HL-60/S4 treated with phorbol 12-myristate 13-acetate at 8.2 ng/mL for 4 days and 3 days (cell line): ENCODE measurements around the gene TRIP11.

Experiments
- in situ Hi-C: fragments of 300-500 bp; cut with MboI; formaldehyde crosslinking; loops from 2 replicates; pipeline ENCODE4 v1.15.0; 2022; ENCODE audit warnings: low sequenced_read_pairs

TRIP11 gene

DNA sequence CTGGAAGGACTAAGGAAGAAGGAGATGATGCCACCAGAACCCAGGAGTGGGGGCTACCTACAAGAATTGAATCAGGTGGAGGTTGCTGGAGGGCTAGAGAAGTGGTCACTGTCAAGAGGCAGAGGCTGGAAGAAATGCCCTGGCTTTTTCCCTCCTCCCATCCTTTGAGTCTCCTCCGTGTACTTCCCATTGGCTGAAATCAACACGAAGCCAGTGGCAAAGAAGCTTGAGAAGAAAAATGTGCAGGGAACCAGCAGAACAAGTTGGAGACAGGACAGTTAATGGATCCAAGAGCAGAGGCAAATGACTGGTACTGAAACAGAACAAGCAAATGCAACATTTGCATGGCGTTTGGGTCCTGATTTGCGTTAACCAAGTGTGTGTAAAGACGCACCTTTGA lies 83.2 kb downstream of the TRIP11 start:
- in situ Hi-C loops = no loop called here

DNA sequence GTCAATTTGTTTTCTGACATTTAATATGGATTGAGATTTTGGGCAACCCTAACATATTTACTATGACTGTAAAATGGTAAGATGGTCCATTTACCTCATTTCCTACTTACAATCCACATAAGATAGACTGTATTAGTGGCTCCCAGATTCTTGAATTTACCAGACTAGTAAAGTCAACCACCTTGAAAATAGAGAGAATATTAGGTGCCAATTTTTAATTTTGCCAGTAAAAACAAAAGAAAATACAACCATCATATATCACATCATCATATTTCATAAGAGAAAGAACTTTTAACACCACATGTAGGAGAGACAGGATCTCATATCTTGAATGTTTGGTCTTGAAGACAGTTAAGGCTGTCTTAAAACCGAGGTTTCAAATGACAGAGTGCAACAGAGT lies 84.7 kb downstream of the TRIP11 start:
- in situ Hi-C loops = no loop called here

DNA sequence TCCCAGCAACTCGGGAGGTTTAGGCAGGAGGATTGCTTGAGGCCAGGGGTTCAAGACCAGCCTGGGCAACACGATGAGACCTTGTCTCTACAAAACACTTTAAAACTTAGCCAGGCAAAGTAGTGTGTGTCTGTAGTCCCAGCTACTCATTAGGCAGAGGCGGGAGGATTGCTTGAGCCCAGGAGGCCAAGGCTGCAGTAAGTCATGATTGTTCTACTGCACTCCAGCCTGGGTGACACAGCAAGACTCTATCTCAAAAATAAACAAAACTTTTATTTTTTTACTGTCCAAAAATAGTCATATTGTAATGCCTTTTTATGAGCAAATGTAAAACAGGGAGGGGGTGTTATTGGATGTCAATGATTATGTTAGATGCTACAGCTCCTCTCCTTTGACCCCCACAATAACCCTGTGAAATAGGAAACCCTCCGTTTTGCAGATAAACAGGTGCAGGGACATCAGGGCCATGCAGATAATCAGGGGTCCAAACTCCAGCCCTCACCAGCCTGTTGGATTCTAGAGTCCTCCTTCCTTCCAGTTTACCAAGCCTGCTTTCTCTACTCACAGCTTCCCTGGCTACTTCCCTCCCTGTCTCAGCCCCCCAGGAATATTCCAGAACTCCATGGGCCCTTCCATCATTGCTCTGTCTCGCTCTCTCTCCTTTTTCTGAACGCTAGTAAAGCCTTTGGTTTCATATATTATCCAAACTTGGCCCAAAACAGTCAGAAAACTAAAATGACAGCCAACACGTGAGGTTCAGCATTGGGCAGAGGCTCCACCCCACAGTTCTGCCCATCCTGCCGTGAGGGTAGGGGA lies 86.5 kb downstream of the TRIP11 start:
- in situ Hi-C loops = no loop called here

DNA sequence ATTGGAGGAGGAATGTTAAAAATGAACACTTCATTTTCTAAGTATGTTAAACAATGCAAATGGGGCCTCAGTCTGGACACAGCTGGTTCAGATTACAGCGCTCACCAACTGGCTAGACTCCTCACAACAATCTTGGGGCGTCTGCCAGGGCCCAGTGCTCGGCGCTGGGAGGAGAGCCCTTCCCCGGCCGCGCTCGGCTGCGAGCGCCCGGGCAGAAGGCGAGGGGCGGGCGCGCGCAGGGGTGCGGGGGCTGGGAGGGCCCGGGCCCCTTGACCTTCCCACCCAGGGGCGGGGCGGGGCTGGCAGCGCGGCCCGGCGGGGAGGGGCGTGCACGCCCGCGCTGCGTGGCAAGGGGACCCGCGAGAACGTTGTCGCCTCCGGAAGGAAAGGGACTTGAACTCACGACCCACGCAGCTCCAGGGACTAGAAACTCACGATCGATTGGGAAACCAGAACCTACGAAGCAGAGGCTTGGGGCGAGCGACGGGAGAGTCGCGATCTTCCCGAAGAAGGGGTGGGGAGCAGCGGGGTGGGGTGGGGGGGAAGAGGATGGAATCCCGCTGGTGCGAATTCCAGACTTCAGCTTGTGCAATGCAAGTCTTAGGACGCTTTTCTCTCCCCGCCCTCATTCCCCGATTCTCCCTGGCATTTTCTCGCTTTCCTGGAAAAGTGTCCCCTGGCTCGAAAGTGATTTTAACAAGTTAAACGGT lies 92.2 kb downstream of the TRIP11 start, which contains the start of gene FBLN5:
Gene FBLN5, minus strand, starts transcription at position 220 of the 710 bp plus-strand sequence. CDS start 465 bp downstream, outside the sequence.
- in situ Hi-C loops = loop anchor here (25.0 kb wide), 1 partner anchor 285 kb away; no protein-coding TSS in a partner anchor

DNA sequence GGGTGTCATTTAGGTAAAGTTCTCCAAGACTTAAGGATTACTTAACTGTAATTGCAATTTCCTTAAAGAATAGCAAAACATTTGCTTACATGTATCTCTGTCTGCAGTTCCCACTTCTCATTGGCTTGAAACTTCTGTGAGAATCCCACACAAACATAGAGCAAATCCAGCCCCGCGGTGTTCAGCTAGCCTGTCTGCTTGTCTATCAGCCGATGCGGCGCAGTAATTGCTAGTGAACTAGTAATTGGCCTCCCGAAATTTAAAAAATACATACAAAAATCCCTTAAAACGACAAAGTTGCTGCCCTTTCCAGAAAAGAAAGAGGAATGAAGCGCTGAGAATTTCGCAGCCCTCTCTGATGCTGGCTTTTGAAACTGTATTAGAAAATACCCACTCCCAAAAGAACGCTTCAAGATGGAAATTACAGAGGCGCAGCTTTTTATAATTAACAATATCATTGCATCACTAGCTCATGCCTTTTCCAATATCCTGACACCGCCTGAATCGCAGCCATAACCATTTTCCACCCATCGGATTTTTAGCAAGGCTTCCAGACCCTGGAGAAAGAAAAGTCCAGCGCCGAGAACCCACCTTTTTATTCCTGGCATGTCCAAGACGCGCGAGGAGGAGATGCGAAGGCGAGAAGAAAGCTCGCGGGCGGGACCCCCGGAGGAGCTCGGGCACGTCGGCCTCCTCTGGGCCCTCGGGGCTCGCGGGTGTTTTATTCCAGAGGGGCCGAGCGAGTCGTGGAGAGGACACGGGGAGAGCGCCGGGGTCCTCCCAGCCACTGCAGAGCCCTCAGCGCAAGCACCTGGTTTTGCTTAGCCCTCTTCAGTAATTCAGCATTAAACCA lies 93.0 kb downstream of the TRIP11 start:
- in situ Hi-C loops = loop anchor here (25.0 kb wide), 1 partner anchor 285 kb away; no protein-coding TSS in a partner anchor

DNA sequence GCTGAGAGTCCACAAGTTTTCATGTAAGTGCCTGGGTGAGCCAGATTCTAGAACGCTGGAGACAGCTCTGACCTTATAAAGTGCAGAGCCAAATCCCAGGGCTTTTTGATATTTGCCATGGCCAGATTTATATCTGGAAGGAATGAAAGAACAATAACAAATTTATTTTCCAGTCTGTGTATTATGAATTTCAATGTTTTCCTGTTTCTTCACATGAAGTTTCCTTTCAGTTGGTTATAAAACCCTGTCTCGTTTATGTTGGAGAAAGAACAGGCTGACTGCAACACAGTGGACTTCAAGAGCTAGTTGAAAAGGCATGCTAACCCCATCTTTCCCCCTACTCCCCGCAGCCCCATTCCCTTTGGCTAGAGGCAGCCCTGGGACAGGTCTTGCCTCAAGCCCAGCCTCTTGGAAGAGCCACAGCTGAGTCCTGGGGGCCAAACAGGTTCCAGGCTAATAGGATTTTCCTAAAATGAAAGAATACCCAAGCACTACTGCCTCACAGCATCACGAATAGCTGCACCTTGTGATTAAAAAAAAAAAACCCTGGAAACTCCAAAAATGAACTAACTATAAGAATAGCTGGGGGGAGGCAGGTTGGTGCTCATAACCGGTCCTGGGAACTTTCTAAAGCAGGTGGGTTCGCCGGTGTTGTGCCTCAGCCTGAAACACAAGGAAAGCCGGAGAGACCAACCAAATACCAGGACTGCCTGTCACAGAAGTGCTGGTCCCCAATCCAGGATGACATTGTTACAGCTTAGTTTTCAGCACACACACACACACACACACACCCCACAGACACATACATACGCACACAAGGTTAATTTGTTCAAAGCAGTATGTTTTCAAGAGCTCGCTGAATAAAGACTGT lies 93.9 kb downstream of the TRIP11 start:
- in situ Hi-C loops = loop anchor here (25.0 kb wide), 1 partner anchor 284 kb away; no protein-coding TSS in a partner anchor

DNA sequence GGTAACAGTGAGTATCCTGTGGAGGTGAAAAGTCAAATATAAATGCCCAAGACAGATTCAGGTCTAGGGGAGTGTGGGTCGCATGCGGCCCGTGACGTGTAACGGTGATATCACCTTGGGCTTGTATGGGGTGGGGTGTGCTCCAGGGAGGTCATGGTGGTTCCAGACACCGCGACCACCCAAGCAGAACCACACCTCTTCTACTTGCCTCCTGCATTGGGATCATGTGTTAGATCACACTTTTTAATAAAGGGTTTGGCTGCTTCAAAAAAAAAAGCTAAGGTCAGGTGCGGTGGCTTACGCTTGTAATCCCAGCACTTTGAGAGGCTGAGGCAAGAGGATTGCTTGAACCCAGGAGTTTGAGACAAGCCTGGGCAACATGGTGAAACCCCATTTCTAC lies 96.9 kb downstream of the TRIP11 start:
- in situ Hi-C loops = loop anchor here (25.0 kb wide), 1 partner anchor 281 kb away; no protein-coding TSS in a partner anchor

DNA sequence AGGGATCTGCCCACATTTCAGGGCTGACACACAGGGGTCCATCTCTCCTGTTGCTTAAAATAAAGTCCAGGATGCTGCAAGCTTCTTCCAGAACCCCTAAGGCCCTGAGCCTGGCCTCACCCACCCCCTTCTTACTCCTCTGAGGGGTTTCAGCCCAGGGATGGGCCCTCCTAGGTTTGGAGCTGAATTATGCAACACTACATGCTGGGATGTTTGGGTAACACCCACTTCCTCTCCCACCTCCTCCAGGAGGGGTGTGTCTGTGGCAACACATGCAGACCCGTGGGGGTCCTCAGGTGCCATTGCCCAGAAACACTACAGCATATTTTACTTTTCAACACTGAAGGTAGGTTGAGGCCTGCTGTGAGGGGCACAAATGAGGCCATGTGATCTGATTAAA lies 97.7 kb downstream of the TRIP11 start:
- in situ Hi-C loops = loop anchor here (25.0 kb wide), 1 partner anchor 280 kb away; no protein-coding TSS in a partner anchor

DNA sequence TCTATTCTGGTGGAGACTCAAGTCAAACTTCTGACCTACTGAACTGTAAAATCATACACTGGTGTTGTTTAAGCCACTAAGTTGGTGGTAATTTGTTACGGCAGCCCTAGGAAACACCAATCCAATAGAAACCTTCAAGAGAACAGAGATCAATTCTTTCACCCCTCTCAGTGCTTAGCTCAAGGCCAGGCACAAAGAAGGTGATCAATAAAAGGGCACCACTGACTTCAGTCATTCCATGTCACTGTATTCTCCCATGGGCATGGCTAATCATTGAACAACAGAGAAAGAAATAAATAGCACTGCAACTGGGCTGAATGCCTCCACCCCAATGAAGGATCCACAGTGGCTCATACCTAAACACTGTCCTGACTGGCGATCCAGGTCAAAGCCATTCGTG lies 99.7 kb downstream of the TRIP11 start:
- in situ Hi-C loops = loop anchor here (25.0 kb wide), 1 partner anchor 278 kb away; no protein-coding TSS in a partner anchor

DNA sequence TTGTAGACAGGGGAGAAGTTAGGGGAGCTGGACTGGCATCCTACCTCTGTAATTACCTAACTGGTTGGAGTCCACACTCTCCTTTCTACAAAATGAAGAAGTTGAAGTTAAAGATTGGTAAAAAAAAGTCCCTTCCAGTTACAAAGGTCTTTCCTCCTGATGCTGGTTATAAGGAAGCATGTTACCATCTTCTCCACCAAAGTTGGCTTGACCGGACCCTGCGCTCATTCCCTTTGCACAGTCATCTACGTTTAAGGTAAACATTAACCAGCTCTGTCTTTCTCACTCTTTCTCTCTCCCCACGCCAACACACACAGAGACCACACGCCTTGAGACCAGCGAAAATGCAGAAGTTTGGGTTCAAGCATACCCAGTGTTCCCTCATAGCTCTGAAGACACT lies 104.3 kb downstream of the TRIP11 start:
- in situ Hi-C loops = loop anchor here (25.0 kb wide), 1 partner anchor 273 kb away; no protein-coding TSS in a partner anchor

DNA sequence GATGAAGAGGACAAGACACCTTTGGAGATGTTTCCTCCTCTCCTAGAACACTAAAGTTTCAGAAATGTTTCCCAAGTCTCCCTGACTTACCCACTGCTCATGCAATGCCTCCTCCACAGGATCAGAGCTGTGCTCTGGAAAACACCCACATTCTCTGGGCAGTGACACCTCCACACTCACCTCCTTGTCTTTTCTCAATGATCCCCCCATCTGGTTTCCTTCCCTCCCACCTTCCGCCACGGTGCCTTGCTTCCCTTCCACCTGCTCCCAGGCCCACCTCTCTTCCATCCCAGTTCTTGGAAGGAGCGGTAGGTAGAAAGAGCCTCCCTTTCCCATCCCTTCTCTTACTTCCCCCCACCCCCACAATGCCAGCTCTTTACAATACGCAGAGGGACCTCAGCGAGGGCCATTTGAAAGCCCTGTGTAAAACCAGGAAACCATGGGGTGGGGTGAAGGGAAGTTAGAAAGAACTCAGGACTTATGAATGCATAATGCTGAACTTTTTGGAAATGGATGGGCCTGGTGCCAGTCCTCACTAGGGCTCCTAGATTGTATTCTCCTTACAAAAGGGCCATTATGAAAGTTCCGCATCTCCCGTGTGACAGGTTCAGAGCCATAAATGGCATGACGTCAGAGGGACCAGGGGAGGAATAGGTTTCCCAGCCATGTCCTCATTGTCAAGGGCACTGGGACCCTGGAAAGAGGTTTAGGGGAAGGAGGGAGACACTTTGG lies 105.1 kb downstream of the TRIP11 start:
- in situ Hi-C loops = loop anchor here (25.0 kb wide), 1 partner anchor 272 kb away; no protein-coding TSS in a partner anchor

DNA sequence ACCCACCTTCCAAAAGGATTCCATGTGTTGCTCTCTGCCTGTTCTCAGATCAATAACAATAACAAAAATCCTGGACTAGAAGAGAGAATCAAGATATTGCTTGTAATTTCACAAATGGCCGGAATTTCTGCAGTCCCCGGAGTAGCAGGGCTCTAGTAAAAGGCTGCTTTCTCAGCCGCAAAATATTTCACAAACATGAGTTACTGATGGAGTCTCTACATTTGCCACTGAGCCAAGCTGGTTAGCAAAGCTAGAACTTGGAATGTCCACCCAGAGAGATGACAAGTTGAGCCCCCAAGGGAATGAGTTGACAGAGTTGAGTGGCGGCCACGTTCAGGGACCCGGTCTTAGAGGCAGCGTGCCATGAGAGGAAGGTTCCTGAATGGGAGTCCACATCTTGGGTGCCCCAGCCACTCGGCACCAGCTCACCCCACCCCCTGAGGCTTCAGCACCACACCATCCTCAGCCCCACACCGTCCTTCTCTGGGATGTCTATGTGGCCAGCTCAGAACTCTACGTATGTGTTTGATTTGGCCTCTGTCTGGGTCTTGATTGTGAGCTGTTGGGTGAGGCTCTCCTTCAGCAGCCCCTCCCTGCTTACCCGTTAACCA lies 108.3 kb downstream of the TRIP11 start:
- in situ Hi-C loops = loop anchor here (25.0 kb wide), 1 partner anchor 269 kb away; no protein-coding TSS in a partner anchor

DNA sequence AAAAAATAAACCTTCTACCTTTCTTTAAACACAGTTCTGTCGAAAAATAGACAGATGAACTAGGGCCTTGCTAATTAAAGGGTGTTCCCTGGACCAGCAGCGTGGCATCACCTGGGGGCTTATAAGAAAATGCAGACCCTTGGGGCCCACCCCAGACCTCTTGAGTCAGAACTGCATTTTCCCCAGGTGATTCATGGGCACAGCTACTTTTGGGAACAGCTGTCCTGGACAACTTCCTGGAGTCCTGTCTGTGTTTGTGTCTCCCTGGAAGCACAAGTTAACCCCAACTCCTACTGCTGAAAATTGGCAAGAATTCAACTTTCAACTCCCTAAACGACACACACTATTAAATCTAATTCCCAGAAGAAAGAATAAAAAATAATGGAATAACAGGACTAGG lies 110.2 kb downstream of the TRIP11 start:
- in situ Hi-C loops = loop anchor here (25.0 kb wide), 1 partner anchor 267 kb away; no protein-coding TSS in a partner anchor

DNA sequence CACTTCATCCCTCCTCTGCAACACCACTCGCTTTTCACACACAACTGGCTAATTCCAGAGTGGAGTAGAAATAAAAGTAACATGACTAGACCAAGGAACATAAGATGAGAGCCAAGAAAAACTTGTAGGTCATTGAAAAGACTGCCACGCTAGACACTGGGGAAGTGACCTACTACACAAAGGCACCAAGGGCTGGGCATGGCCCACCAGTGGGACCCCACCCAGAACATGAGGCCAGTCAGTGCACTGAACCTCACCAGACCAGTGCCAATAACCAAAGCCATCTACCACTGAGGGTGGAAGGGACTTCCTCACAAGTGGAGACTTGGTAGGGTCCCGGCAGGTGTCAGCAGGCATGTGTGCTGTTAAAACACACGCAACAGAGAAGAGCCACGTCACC lies 112.1 kb downstream of the TRIP11 start:
- in situ Hi-C loops = loop anchor here (25.0 kb wide), 1 partner anchor 265 kb away; no protein-coding TSS in a partner anchor

DNA sequence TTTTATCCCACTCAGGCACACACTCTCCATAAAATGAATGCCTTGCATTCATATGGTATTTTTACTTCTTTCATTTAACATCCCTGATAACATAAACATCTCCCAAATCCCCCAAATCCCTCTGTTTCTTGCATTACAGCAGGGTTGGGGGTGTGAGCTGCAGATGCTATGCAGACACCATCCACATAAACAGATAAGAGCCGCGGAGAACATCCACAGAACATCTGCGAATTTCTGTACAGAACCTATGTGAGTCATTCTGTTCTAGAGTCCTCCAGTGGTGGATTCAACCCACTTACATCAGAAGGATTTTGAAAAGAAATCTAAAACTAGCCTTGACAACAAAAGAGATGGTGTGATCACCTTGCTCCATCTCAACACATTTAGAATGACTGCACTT lies 112.7 kb downstream of the TRIP11 start:
- in situ Hi-C loops = loop anchor here (25.0 kb wide), 1 partner anchor 265 kb away; no protein-coding TSS in a partner anchor

DNA sequence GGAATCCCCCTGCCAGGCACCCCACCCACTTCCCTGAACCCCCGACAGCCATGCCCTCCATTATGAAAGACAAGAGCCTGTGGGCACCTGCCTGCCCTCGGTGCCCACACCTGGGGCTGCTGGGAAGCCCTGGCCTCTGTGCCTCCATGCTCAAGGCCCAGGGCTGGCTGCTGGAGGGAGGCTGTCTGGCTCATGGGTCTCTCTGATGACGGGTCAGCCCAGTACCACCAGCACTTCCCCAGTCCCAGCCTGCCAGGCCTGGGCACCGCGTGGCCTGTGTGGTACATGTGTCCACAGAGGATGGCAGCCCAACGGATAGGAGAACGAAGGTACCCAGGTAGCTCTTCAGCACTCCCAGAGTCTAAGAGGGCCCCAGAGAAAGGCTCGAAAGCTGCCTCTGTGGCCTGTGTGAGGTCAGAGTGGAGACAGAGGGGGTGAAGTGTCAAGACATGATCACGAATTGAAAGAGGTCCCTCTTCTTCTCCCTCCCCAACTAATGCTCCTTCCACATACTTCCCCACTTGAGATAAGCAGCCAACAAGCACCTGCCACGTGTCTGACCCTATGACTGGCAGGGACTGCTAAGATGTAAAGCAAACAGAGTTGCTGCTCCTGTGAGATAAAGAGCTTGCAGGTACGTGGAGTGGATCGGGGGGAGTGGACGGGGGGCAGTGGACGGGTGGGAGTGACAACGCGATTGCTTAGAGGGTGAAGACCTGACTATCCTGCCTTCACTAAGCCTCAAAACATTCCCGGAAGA lies 113.5 kb downstream of the TRIP11 start:
- in situ Hi-C loops = loop anchor here (25.0 kb wide), 1 partner anchor 264 kb away; no protein-coding TSS in a partner anchor

DNA sequence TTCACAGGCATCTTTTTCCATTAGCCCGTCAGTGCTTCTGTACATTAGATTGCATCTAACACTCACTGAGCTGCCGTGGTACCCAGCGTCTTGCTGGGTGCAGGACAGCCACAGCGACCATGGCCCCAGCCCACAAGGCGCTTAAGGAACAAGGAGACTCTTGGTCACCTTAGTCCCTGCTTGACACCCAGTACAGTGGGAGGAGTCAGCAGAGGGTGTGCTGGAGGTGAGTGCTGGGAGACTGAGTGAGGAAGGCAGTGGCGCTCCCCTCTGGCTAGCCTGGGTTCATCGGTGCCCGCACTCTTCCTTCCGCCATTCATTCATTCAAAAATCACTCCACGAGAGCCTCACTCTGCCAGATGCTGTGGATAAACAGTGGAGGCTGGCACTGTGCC lies 114.1 kb downstream of the TRIP11 start:
- in situ Hi-C loops = loop anchor here (25.0 kb wide), 1 partner anchor 263 kb away; no protein-coding TSS in a partner anchor
